OCI-LY3 (cell line): ENCODE measurements around the gene DGKG.

ENCODE experiments used
- H2AFZ ChIP-seq: fragments of 200-600, 300-600 bp; shearing (Covaris generic); 2 replicates; pipeline ENCODE4 v1.6.0; 2014; ENCODE audit warnings: antibody characterized with exemption, low read depth, low read length
- H3K27ac ChIP-seq: fragments of 200-600, 300-600 bp; sonication (generic); 2 replicates; pipeline ENCODE4 v1.5.1; 2014; ENCODE audit warnings: mild to moderate bottlenecking, low read length, moderate library complexity, mixed read lengths
- H3K27me3 ChIP-seq: fragments of 200-600, 300-600 bp; sonication (generic); 2 replicates; pipeline ENCODE4 v1.6.1; 2014; ENCODE audit warnings: low read depth, low read length, mixed read lengths
- H3K36me3 ChIP-seq: fragments of 200-600, 300-600 bp; sonication (generic); replicated peaks from 2 replicates; pipeline ENCODE3; 2014; ENCODE audit warnings: low read depth, low read length, mixed read lengths
- H3K4me1 ChIP-seq: fragments of 300-600, 200-600 bp; sonication (generic); 2 replicates; pipeline ENCODE4 v1.6.1; 2014; ENCODE audit warnings: low read length, mixed read lengths
- H3K4me2 ChIP-seq: fragments of 200-600, 300-600 bp; sonication (generic); 2 replicates; pipeline ENCODE4 v1.6.1; 2014; ENCODE audit warnings: low read length, mixed read lengths
- H3K4me3 ChIP-seq: fragments of 300-600, 200-600 bp; sonication (generic); 2 replicates; pipeline ENCODE4 v1.5.1; 2014; ENCODE audit warnings: antibody characterized with exemption, mild to moderate bottlenecking, low read length, moderate library complexity
- H3K79me2 ChIP-seq: fragments of 300-600, 200-600 bp; shearing (Covaris generic); 2 replicates; pipeline ENCODE4 v1.6.1; 2014; ENCODE audit warnings: mild to moderate bottlenecking, low read length, mixed read lengths
- H3K9ac ChIP-seq: fragments of 300-600, 200-600 bp; shearing (Covaris generic); 2 replicates; pipeline ENCODE4 v1.6.0; 2014; ENCODE audit warnings: mild to moderate bottlenecking, low read length, moderate library complexity
- H3K9me3 ChIP-seq: fragments of 200-600, 300-600 bp; shearing (Covaris generic); 2 replicates; pipeline ENCODE4 v1.6.1; 2014; ENCODE audit warnings: low read length, mixed read lengths; ENCODE audit not compliant: insufficient read depth
- H4K20me1 ChIP-seq: fragments of 200-600, 300-600 bp; sonication (generic); 2 replicates; pipeline ENCODE4 v1.6.1; 2016; ENCODE audit warnings: low read length, mixed read lengths; ENCODE audit not compliant: insufficient read depth
- EZH2phosphoT487 ChIP-seq: fragments of 200-600 bp; shearing (Covaris generic); IDR thresholded peaks from 2 replicates; pipeline ENCODE4 v1.6.1; 2018; ENCODE audit warnings: antibody characterized with exemption, mixed run types, low read depth
- TF ChIP-seq, protein P1 (sequence below): fragments of 200-600, 300-600 bp; sonication (generic); IDR thresholded peaks from 2 replicates; pipeline ENCODE4 v1.5.1; 2014; ENCODE audit warnings: antibody characterized with exemption, low read length, low read depth

Gene DGKG

DNA sequence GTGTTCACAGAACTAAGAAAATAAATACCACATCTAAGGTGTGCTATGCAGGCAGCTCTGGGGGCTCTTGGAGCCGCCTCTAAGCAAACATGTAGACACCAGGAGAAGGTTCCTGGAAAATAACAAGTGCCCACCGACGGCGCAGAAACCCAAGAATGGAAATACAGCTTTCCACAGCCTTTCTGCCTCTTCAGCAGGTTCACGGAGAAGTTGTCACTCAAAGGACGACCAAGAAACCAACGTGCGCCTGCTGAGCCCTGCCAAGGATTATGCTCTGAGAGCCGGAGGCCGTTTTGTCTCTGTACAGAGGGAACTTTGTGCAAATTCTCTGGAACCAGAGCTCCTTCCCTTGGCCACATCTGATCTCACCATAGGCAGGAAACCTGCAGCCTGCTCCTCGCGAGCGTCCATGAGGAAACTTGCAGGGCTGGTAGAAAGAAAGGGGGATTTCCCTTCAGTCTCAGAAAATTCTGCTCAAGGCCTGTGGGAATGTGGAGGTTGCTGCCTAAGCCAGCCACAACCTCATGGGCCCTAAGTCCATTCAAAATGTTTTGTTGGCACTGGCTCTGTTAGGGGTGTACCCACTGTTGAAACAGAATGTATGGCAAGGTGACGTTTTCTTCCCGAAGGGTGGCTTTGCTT, 212.6 kb downstream of the DGKG start:
- Histone ChIP-seq H3K9me3 (no peaks in the 10 kb centered on the region), H3K27ac (no peak overlapping the region), H3K9ac (no peak overlapping the region), H3K4me3 (no peak overlapping the region), H2AFZ (no peak overlapping the region), H3K79me2 (no peaks in the 10 kb centered on the region), H3K36me3 (peaks cover 4% of the 10 kb centered on the region), H3K4me2 (0 out of 2 replicates have a peak overlapping the region, but pooled peaks have one; percentile 1), H3K4me1 (peaks cover 41% of the 10 kb centered on the region), H3K27me3 (peaks cover 8% of the 10 kb centered on the region; the same call in 1 of the 2 replicates), H4K20me1 (no peaks in the 10 kb centered on the region)
- TF ChIP-seq EZH2phosphoT487: no peak
- TF ChIP-seq, protein P1, sequence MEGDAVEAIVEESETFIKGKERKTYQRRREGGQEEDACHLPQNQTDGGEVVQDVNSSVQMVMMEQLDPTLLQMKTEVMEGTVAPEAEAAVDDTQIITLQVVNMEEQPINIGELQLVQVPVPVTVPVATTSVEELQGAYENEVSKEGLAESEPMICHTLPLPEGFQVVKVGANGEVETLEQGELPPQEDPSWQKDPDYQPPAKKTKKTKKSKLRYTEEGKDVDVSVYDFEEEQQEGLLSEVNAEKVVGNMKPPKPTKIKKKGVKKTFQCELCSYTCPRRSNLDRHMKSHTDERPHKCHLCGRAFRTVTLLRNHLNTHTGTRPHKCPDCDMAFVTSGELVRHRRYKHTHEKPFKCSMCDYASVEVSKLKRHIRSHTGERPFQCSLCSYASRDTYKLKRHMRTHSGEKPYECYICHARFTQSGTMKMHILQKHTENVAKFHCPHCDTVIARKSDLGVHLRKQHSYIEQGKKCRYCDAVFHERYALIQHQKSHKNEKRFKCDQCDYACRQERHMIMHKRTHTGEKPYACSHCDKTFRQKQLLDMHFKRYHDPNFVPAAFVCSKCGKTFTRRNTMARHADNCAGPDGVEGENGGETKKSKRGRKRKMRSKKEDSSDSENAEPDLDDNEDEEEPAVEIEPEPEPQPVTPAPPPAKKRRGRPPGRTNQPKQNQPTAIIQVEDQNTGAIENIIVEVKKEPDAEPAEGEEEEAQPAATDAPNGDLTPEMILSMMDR: no peak

DNA sequence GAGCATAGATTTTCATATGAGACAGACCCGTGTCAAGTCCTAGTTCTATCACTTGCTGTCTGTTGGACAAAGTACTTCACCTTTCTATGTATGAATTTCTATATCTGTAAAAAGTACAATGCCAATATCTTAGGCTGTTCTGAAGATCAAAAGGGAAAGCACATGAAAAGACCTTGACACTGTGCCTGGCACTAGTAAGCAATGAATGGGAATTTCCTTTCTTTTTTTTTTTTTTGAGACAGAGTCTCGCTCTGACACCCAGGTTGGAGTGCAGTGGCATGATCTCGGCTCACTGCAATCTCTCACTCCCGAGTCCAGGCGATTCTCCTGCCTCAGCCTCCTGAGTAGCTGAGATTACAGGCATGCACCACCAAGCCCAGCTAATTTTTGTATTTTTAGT, 217.8 kb downstream of the DGKG start:
- no peak overlapping the region for H3K4me2 ChIP-seq
- H3K36me3 ChIP-seq: no peaks in the 10 kb centered on the region
- no peak overlapping the region for H3K9ac ChIP-seq
- H3K4me3 ChIP-seq: no peak overlapping the region
- no peaks in the 10 kb centered on the region for H3K9me3 ChIP-seq
- H3K79me2 ChIP-seq: no peaks in the 10 kb centered on the region
- peaks cover 17% of the 10 kb centered on the region; the same call in 1 of the 2 replicates for H3K27me3 ChIP-seq
- H3K27ac ChIP-seq: no peak overlapping the region
- H3K4me1 ChIP-seq: 0 out of 2 replicates have a peak, but pooled peaks cover 4% of the 10 kb centered on the region
- no peak for TF ChIP-seq EZH2phosphoT487
- TF ChIP-seq, protein P1: no peak
- no peaks in the 10 kb centered on the region for H4K20me1 ChIP-seq
- H2AFZ ChIP-seq: no peak overlapping the region

DNA sequence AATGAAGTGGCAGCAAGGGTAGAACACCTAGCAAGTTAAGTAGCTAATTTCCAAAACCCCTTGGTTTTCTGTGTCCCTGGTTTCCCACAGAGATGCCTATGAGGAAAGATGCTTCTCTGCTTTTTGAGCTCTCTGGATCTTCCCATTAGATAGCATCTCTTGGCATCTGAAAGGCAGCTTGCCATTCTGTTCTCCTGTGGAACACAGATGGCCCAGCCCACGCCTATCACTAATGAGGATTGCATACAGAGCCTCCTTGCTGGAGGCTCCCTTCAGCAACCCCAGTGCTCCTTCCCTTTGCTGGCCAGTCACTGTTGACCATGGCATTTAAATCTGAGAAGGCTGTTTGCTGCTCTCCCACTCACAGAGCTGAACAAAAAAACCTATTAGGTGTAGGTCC, 218.8 kb downstream of the DGKG start:
- H3K4me3 ChIP-seq: no peak overlapping the region
- H3K27me3 ChIP-seq: peaks cover 17% of the 10 kb centered on the region; the same call in 1 of the 2 replicates
- H3K4me1 ChIP-seq: 0 out of 2 replicates have a peak, but pooled peaks cover 4% of the 10 kb centered on the region
- H3K9ac ChIP-seq: no peak overlapping the region
- no peaks in the 10 kb centered on the region for H4K20me1 ChIP-seq
- TF ChIP-seq, protein P1: no peak
- TF ChIP-seq EZH2phosphoT487: no peak
- H3K9me3 ChIP-seq: no peaks in the 10 kb centered on the region
- H3K4me2 ChIP-seq: no peak overlapping the region
- no peak overlapping the region for H2AFZ ChIP-seq
- H3K36me3 ChIP-seq: no peaks in the 10 kb centered on the region
- H3K79me2 ChIP-seq: no peaks in the 10 kb centered on the region
- no peak overlapping the region for H3K27ac ChIP-seq

DNA sequence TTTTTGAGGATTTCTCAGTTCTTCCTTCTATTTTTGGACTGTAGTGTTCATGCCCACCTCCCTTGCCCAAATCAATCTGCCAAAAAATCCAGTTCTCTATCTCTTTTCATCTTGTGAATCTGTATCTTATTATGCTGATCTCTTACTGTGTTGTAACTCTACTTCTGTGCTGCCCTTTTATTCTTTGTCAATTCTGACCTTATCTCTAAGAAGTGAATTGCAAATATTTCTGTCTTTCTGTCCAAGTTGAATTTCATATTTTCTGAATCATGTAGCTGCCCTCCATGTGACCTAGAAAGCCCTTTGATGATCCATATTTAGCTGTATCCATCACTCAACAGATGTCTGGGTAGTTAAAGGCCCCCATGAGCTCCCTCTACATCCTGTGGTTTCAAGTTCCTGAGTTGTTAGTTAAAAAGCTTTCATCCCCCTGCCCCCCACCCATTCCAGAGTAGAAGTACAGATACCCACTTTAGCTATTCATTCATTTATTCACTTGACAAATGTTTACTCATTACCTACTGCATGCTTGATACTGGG, 219.6 kb downstream of the DGKG start:
- Histone ChIP-seq H3K36me3 (no peaks in the 10 kb centered on the region), H3K4me2 (no peak overlapping the region), H4K20me1 (no peaks in the 10 kb centered on the region), H3K9me3 (no peaks in the 10 kb centered on the region), H2AFZ (no peak overlapping the region), H3K4me3 (no peak overlapping the region), H3K9ac (no peak overlapping the region), H3K27me3 (peaks cover 17% of the 10 kb centered on the region; the same call in 1 of the 2 replicates), H3K4me1 (0 out of 2 replicates have a peak, but pooled peaks cover 4% of the 10 kb centered on the region), H3K27ac (no peak overlapping the region), H3K79me2 (no peaks in the 10 kb centered on the region)
- TF ChIP-seq, protein P1: no peak
- TF ChIP-seq EZH2phosphoT487: no peak
